KMS-11 (cell line): ENCODE results near the gene CHML.

Source experiments
- H2AFZ ChIP-seq: fragments of 200-600 bp; sonication (generic); 2 replicates; pipeline ENCODE4 v1.6.1; 2016; ENCODE audit warnings: antibody characterized with exemption, mixed run types, low read depth
- H3K27ac ChIP-seq: fragments of 200-600 bp; sonication (generic); 2 replicates; pipeline ENCODE4 v1.6.1; 2016; ENCODE audit warnings: mild to moderate bottlenecking, mixed run types
- H3K27me3 ChIP-seq: fragments of 200-600 bp; sonication (generic); 2 replicates; pipeline ENCODE4 v1.6.1; 2017; ENCODE audit warnings: mild to moderate bottlenecking, low read depth, mixed run types, moderate library complexity; ENCODE audit not compliant: insufficient read depth
- H3K36me3 ChIP-seq: fragments of 200-600 bp; sonication (generic); 2 replicates; pipeline ENCODE4 v1.6.1; 2017; ENCODE audit warnings: mild to moderate bottlenecking, mixed run types; ENCODE audit not compliant: insufficient read depth
- H3K4me1 ChIP-seq: fragments of 200-600 bp; sonication (generic); 2 replicates; pipeline ENCODE4 v1.6.1; 2016; ENCODE audit warnings: mild to moderate bottlenecking, low read depth, mixed run types; ENCODE audit not compliant: poor library complexity, severe bottlenecking
- H3K4me2 ChIP-seq: fragments of 200-600 bp; sonication (generic); 2 replicates; pipeline ENCODE4 v1.7.0; 2016; ENCODE audit warnings: mild to moderate bottlenecking, mixed run types
- H3K4me3 ChIP-seq: fragments of 200-600 bp; sonication (generic); IDR thresholded peaks from 2 replicates; pipeline ENCODE4 v1.6.1; 2017; ENCODE audit warnings: low read depth, low read length, mixed read lengths; ENCODE audit not compliant: insufficient read depth
- H3K79me2 ChIP-seq: fragments of 200-600 bp; sonication (generic); 2 replicates; pipeline ENCODE4 v1.6.1; 2016; ENCODE audit warnings: low read depth, mixed run types; ENCODE audit not compliant: insufficient read depth
- H3K9ac ChIP-seq: fragments of 200-600 bp; sonication (generic); 2 replicates; pipeline ENCODE4 v1.6.1; 2016; ENCODE audit warnings: mild to moderate bottlenecking, mixed run types
- H4K20me1 ChIP-seq: fragments of 200-600 bp; sonication (generic); 2 replicates; pipeline ENCODE4 v1.6.1; 2016; ENCODE audit warnings: mild to moderate bottlenecking, mixed run types; ENCODE audit not compliant: insufficient read depth
- CTCF ChIP-seq: fragments of 200-600 bp; sonication (generic); conservative IDR thresholded peaks from 2 replicates; pipeline ENCODE4 v1.6.1; 2017; ENCODE audit warnings: low read depth, mild to moderate bottlenecking, antibody characterized with exemption, low read length, moderate library complexity, mixed read lengths

The CHML gene

DNA sequence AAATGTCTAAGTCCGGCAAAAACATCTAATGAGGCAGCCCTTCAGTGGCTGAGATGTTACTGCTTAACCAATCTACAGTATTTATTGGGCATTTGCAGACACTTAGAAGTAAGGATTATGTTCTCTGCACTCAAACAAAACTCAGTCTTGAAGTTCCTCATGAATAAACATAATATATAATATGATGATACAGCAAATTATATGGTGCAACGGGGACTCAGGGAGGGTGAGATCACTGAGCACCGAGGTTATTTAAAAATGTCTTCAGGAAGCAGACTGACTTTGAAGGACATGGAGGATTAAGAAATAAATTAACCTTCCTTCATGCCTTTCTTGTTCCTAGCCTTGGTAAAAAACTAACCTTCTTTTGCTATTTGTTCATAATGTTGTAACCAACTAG lies 39.8 kb upstream of the CHML start:
- Histone ChIP-seq H3K4me1 (peaks cover 28% of the 10 kb centered on the region), H3K4me2 (no peak overlapping the region), H3K27ac (no peak overlapping the region), H3K36me3 (no peaks in the 10 kb centered on the region), H3K4me3 (no peak overlapping the region), H3K79me2 (no peaks in the 10 kb centered on the region), H3K9ac (no peak overlapping the region), H4K20me1 (no peaks in the 10 kb centered on the region), H3K27me3 (no peaks in the 10 kb centered on the region), H2AFZ (no peak overlapping the region)
- TF ChIP-seq CTCF, result no peak

GRCh38 chr1:241679404-241679803 lies 39.2 kb upstream of the CHML start:
- Histone ChIP-seq H2AFZ (no peak overlapping the region), H3K4me1 (peaks cover 28% of the 10 kb centered on the region), H3K9ac (no peak overlapping the region), H3K4me3 (no peak overlapping the region), H3K79me2 (no peaks in the 10 kb centered on the region), H4K20me1 (no peaks in the 10 kb centered on the region), H3K27ac (no peak overlapping the region), H3K27me3 (no peaks in the 10 kb centered on the region), H3K4me2 (no peak overlapping the region), H3K36me3 (no peaks in the 10 kb centered on the region)
- TF ChIP-seq CTCF, result no peak

GRCh38 chr1:241678536-241678935 lies 38.4 kb upstream of the CHML start:
- no peak overlapping the region; the same call in 1 of the 2 replicates for H3K27ac ChIP-seq
- no peak overlapping the region; the same call in 1 of the 2 replicates for H3K4me2 ChIP-seq
- H2AFZ ChIP-seq, result no peak overlapping the region
- H3K27me3 ChIP-seq, result no peaks in the 10 kb centered on the region
- H3K79me2 ChIP-seq, result no peaks in the 10 kb centered on the region
- no peak overlapping the region for H3K9ac ChIP-seq
- peaks cover 28% of the 10 kb centered on the region for H3K4me1 ChIP-seq
- no peaks in the 10 kb centered on the region for H3K36me3 ChIP-seq
- H4K20me1 ChIP-seq, result no peaks in the 10 kb centered on the region
- no peak for TF ChIP-seq CTCF
- H3K4me3 ChIP-seq, result no peak overlapping the region

DNA sequence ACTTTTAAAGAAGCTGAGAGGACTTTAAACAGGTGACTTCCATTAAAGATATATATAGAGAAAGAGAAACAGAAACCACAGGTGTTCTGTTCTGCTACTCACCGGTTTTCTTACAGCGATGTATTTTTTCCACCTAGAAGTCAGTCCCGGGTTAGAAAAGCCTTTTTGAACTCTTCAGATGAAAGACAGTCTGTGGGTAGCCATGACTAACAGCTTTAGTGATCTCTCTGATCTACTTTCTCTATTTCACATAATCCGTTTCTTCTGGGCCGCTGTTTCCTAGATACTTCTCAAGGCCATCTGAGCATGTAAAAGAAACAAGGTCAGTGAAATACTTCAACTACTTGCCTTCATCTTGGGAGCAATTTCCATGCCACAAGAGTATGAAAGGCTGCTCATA lies 37.0 kb upstream of the CHML start:
- Histone ChIP-seq H3K4me1 (peaks cover 28% of the 10 kb centered on the region), H2AFZ (peak overlapping the region; percentile 28), H3K79me2 (no peaks in the 10 kb centered on the region), H3K27me3 (no peaks in the 10 kb centered on the region), H3K36me3 (no peaks in the 10 kb centered on the region), H3K27ac (peak overlapping the region; percentile 59), H3K9ac (peak overlapping the region; percentile 3; the same call in 1 of the 2 replicates), H4K20me1 (no peaks in the 10 kb centered on the region), H3K4me3 (no peak overlapping the region), H3K4me2 (peak overlapping the region; percentile 59)
- TF ChIP-seq CTCF, result no peak
